CD4-positive, alpha-beta T cell treated with Interleukin-17A for 4 hours (primary cell): ENCODE measurements around the gene ZGLP1.
"Not testable (repeated sequence)": the region's sequence is repeated elsewhere in the genome, so short reads cannot be mapped to it uniquely, and the experiment has no call there.

Source experiments
- DNase-seq: peaks from one replicate; pipeline ENCODE4 v3.0.0-alpha.2; 2020; ENCODE audit warnings: mixed read lengths

Gene ZGLP1

GRCh38 chr19:10309423-10309822 lies at the start of gene ZGLP1:
TSS of gene ZGLP1 (minus strand) at chr19:10309815.
- DNase-seq = no peak

GRCh38 chr19:10356431-10356830 lies 46.8 kb upstream of the ZGLP1 start:
- no peak for DNase-seq

GRCh38 chr19:10353793-10354391 lies 44.3 kb upstream of the ZGLP1 start:
- peak; percentile 19 for DNase-seq

- no peak for DNase-seq
Observed at GRCh38 chr19:10352764-10353671, 43.4 kb upstream of the ZGLP1 start.

GRCh38 chr19:10346509-10346908 lies 36.9 kb upstream of the ZGLP1 start:
- DNase-seq = no peak

GRCh38 chr19:10344780-10345179 lies 35.2 kb upstream of the ZGLP1 start:
- no peak for DNase-seq

GRCh38 chr19:10343495-10343894 lies 33.9 kb upstream of the ZGLP1 start:
- DNase-seq = no peak

GRCh38 chr19:10339977-10340376 lies 30.4 kb upstream of the ZGLP1 start:
- DNase-seq = no peak

- peak; percentile 76 for DNase-seq
Observed at GRCh38 chr19:10339380-10339960, 29.9 kb upstream of the ZGLP1 start, which contains the start of gene ICAM3. TSS of gene ICAM3 (minus strand) at chr19:10339624. CDS start at chr19:10339614, 10 bp downstream.

- DNase-seq = no peak
Observed at GRCh38 chr19:10338940-10339339, 29.3 kb upstream of the ZGLP1 start.

- not testable (repeated sequence) for DNase-seq
Observed at GRCh38 chr19:10336725-10337124, 27.1 kb upstream of the ZGLP1 start.

- DNase-seq = no peak
Observed at GRCh38 chr19:10335352-10335985, 25.9 kb upstream of the ZGLP1 start.

- no peak for DNase-seq
Observed at GRCh38 chr19:10334588-10335351, 25.2 kb upstream of the ZGLP1 start.

- DNase-seq = no peak
Observed at GRCh38 chr19:10333758-10334587, 24.4 kb upstream of the ZGLP1 start.

GRCh38 chr19:10332965-10333757 lies 23.5 kb upstream of the ZGLP1 start, which contains the start of gene RAVER1:
TSS of gene RAVER1 (minus strand) at chr19:10333529. CDS start at chr19:10333507, 22 bp downstream.
- DNase-seq = peak; percentile 99

GRCh38 chr19:10332158-10332964 lies 22.7 kb upstream of the ZGLP1 start:
- DNase-seq = no peak

GRCh38 chr19:10329555-10329954 lies 19.9 kb upstream of the ZGLP1 start:
- no peak for DNase-seq

- DNase-seq = no peak
Observed at GRCh38 chr19:10328558-10329429, 19.2 kb upstream of the ZGLP1 start.

- DNase-seq = no peak
Observed at GRCh38 chr19:10327793-10328192, 18.2 kb upstream of the ZGLP1 start.
